ENCODE measurements around the gene VPS13C. TPM values are rescaled to one million over a fixed set of nuclear protein-coding genes. Genes with fewer than 3 reads are reported as not detected.

VPS13C gene
- total RNA-seq, 4 donors from 2014 or later, result 68.2 to 165 (median 102) TPM

DNA sequence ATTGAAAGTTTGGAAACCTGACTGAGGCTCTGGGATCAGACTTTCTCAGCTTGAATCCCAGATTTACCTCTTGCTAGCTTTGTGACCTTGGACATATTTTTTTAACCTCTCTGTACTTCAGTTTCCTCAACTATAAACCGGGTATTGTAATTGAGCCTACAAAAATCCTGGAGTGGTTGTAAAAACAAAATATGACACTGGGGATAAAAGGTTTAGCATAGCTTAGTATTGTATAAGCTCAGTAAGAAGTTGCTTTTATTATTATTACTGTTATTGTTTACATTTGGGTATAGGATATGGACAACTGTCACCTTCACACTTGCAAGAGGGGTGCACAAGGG is 28.1 kb upstream of the VPS13C start:
- H3K36me3 ChIP-seq, result no peaks in the 10 kb centered on the region
- DNase-seq, result no peak
- intact Hi-C loops (cut with DNase I; ENCODE audit: low total_unique reads), result no loop called here
- no peaks in the 10 kb centered on the region for H3K9me3 ChIP-seq
- no peaks in the 10 kb centered on the region for H3K27me3 ChIP-seq
- no peak for TF ChIP-seq POLR2A (IDR thresholded peaks at IDR 0.05)
- TF ChIP-seq, protein P1, sequence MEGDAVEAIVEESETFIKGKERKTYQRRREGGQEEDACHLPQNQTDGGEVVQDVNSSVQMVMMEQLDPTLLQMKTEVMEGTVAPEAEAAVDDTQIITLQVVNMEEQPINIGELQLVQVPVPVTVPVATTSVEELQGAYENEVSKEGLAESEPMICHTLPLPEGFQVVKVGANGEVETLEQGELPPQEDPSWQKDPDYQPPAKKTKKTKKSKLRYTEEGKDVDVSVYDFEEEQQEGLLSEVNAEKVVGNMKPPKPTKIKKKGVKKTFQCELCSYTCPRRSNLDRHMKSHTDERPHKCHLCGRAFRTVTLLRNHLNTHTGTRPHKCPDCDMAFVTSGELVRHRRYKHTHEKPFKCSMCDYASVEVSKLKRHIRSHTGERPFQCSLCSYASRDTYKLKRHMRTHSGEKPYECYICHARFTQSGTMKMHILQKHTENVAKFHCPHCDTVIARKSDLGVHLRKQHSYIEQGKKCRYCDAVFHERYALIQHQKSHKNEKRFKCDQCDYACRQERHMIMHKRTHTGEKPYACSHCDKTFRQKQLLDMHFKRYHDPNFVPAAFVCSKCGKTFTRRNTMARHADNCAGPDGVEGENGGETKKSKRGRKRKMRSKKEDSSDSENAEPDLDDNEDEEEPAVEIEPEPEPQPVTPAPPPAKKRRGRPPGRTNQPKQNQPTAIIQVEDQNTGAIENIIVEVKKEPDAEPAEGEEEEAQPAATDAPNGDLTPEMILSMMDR (IDR thresholded peaks at IDR 0.05), result no peak
- no peak overlapping the region for H3K27ac ChIP-seq
- no peaks in the 10 kb centered on the region for H3K4me1 ChIP-seq
- H3K4me3 ChIP-seq, result no peak overlapping the region

DNA sequence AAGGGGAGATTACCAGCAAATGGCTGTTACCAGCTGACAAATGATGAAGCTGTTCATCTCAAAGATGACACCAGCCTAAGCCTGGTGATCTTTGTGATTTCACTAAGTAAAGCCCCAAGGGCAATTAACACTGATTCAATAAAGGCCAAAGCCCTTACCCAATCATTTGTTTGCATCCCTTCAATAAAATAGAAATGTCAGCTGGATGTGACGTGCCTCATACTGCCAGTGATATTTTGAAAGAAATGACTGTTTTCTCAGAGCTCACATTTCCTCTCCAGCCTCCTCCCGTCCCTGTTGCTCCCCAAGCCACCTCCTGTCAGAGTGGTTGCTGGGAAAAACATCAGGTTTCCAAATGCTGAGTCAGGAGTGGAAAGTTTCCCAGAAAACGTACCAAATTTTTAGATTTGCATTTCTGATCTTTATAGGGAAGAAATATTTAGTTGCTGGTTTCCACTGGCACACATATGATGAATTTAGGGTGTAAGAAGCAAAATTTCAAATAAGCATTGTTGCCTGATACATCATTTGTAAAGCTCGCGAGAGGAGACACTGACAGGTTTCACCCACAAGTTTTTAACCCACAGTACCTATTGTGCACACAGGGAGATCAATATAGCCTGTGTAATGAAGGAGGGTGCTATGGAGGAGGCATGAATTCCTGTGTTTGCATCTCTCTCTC is 27.6 kb upstream of the VPS13C start:
- H3K4me3 ChIP-seq, result no peak overlapping the region
- no peak for DNase-seq
- H3K4me1 ChIP-seq, result no peaks in the 10 kb centered on the region
- no peaks in the 10 kb centered on the region for H3K27me3 ChIP-seq
- H3K27ac ChIP-seq, result no peak overlapping the region
- H3K36me3 ChIP-seq, result no peaks in the 10 kb centered on the region
- intact Hi-C loops (cut with DNase I; ENCODE audit: low total_unique reads), result no loop called here
- TF ChIP-seq, protein P1 (IDR thresholded peaks at IDR 0.05), result no peak
- no peak for TF ChIP-seq POLR2A (IDR thresholded peaks at IDR 0.05)
- no peaks in the 10 kb centered on the region for H3K9me3 ChIP-seq

DNA sequence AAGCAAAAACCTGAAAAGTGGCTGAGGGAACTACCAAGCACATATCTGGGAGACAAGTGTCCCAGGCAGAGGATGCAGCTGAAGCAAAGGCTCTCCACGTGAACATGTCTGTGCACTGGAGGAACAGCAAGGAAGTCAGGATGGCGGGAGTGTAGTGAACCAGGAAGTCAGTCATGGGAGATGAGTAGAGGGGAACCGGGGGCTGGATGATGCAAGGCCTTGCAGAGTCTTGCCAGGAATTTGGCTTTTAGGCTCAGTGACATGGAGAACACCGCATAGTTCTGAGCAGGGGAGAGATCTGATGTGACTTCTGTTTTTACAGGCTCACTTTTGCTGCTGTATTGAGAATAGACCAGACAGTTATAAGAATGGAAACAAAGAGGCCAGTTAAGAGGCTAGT is 25.5 kb upstream of the VPS13C start:
- TF ChIP-seq POLR2A (IDR thresholded peaks at IDR 0.05), result no peak
- TF ChIP-seq, protein P1 (IDR thresholded peaks at IDR 0.05), result no peak
- Histone ChIP-seq H3K27me3 (no peaks in the 10 kb centered on the region), H3K9me3 (no peaks in the 10 kb centered on the region), H3K4me1 (no peaks in the 10 kb centered on the region), H3K36me3 (no peaks in the 10 kb centered on the region), H3K27ac (no peak overlapping the region), H3K4me3 (no peak overlapping the region)
- intact Hi-C loops (cut with DNase I; ENCODE audit: low total_unique reads), result no loop called here
- no peak for DNase-seq

DNA sequence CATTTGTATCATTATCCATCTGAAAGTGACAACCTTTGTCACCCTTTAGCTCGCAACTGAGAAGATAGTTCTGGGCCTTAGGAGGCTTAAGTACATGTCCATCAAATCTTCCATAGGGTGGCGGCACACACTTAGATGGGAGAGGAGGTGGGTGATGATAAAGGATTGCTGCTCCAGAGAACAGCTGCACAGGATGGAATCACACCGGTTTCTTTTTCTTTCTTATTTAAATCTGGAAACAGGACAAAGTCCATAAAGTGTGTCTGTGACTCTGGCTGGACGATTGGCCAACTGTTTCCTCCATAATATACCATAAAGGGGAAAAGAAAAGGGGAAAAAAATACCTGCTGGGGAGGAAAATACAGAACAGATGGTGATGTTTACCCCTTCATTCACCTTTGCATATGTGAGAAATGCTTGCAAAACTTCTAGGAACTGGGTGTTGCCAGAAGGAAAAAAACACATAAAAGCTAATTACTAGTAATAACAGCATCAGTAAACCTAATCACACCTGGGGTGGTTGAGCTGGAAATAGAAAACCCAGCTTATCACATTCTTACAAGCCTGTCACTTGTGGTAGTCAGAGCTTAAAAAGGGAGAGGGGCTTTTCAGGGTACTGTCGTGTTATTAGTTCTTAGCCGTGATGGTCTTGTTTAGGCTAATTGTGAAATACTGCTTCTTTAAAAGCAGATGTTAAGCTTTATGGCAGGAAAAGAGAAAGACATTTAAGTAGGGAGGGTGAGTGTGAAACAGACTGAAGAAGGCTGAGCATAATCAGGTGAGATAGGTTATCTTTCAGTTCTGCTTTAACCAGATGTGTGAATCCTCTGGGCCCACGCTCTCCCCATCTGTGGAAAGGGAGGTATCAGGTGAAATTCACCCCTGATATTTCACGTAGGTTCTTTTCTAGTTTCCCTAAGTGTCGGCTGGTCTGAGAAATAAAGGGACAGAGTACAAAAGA is 23.2 kb upstream of the VPS13C start:
- H3K9me3 ChIP-seq, result no peaks in the 10 kb centered on the region
- no peaks in the 10 kb centered on the region for H3K36me3 ChIP-seq
- H3K4me3 ChIP-seq, result no peak overlapping the region
- TF ChIP-seq, protein P1 (IDR thresholded peaks at IDR 0.05), result no peak
- no peak for TF ChIP-seq POLR2A (IDR thresholded peaks at IDR 0.05)
- intact Hi-C loops (cut with DNase I; ENCODE audit: low total_unique reads), result no loop called here
- DNase-seq, result no peak
- H3K27me3 ChIP-seq, result no peaks in the 10 kb centered on the region
- H3K4me1 ChIP-seq, result no peaks in the 10 kb centered on the region
- H3K27ac ChIP-seq, result no peak overlapping the region

DNA sequence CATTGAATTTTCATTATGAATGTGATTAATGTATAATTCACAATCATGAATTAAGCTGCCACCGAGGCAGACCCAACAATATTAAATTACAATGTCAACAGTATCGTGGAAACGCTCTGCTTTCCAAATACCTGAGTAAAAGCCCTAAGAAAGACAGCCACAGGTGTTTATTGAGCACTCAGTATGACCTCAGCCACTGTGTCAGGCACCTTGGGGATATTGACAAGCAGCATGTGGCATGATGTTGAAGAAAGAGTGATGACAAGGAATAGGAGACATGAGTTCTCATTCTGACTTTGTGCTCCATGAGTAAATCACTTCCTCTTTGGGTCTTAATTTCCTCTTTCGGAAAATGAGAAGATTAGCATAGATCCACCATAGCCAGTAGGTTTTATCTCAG is 19.3 kb upstream of the VPS13C start:
- TF ChIP-seq, protein P1 (IDR thresholded peaks at IDR 0.05), result no peak
- no peak for TF ChIP-seq POLR2A (IDR thresholded peaks at IDR 0.05)
- intact Hi-C loops (cut with DNase I; ENCODE audit: low total_unique reads), result no loop called here
- no peak for DNase-seq

More for the DNA sequence above, 19.3 kb upstream of the VPS13C start:
- Histone ChIP-seq H3K4me1 (no peaks in the 10 kb centered on the region), H3K4me3 (no peak overlapping the region), H3K27me3 (no peaks in the 10 kb centered on the region), H3K9me3 (no peaks in the 10 kb centered on the region), H3K27ac (no peak overlapping the region), H3K36me3 (no peaks in the 10 kb centered on the region)
